HFFc6 (cell line): ENCODE data around the gene CCDC107. TPM values are rescaled to one million over a fixed set of nuclear protein-coding genes. Genes with fewer than 3 reads are reported as not detected.
A peak's percentile ranks its signal among the peaks of the same experiment; 100 is the strongest.
"Not testable (repeated sequence)": the region's sequence is repeated elsewhere in the genome, so short reads cannot be mapped to it uniquely, and the experiment has no call there.

ENCODE experiments used
- DNase-seq: peaks from one replicate; pipeline ENCODE4 v3.0.0-alpha.2; 2018
- H3K27ac Mint-ChIP-seq: 2 replicates; pipeline ENCODE4 v1.8.0; 2020; ENCODE audit warnings: mild to moderate bottlenecking, mixed read lengths
- H3K27me3 Mint-ChIP-seq: 2 replicates; pipeline ENCODE4 v1.8.0; 2021; ENCODE audit warnings: mild to moderate bottlenecking, moderate library complexity, mixed read lengths; ENCODE audit not compliant: insufficient read depth
- H3K36me3 Mint-ChIP-seq: 2 replicates; pipeline ENCODE4 v1.8.0; 2021; ENCODE audit warnings: low read depth, mixed read lengths
- H3K4me1 Mint-ChIP-seq: 2 replicates; pipeline ENCODE4 v1.8.0; 2020; ENCODE audit warnings: low read depth, mixed read lengths
- H3K4me3 Mint-ChIP-seq: 2 replicates; pipeline ENCODE4 v1.8.0; 2020; ENCODE audit warnings: mild to moderate bottlenecking, moderate library complexity, mixed read lengths
- H3K9me3 Mint-ChIP-seq: 2 replicates; pipeline ENCODE4 v1.8.0; 2020; ENCODE audit warnings: mild to moderate bottlenecking, mixed read lengths
- CTCF ChIP-seq: fragments of 200-600 bp; sonication (generic); IDR thresholded peaks from 2 replicates; pipeline ENCODE4 v1.5.0; 2021; ENCODE audit warnings: antibody characterized with exemption, mild to moderate bottlenecking
- long read RNA-seq: library from polyadenylated mRNA; unstranded; transcript quantifications from one replicate; pipeline ENCODE4 v2.0.0, GENCODE V29; 2019
- total RNA-seq, 6 experiments: library from RNA; stranded (reverse); fragmentation: NEBNext Ultra II Directional; extraction: Animal tissue kit (Norgen Biotek cat#: 25700); gene quantifications; 2 replicates in 1 of 6; 3 replicates in 5 of 6; pipeline ENCODE4 v1.2.3, GENCODE V29; 2021

Gene CCDC107
- 10 to 100 TPM; 22.5 to 29.8 (median 24.6) TPM for total RNA-seq
- long read RNA-seq, transcript CCDC107-206 (5 exons, 1,242 nt) = major isoform, 18 of 44 reads
- long read RNA-seq, transcript CCDC107-204 (6 exons, 1,173 nt) = major isoform, 18 of 44 reads
- long read RNA-seq, partial matches to known transcripts = 1 of 44 reads
- long read RNA-seq, other reads (novel, unspliced or antisense) = 3 of 44 reads

GRCh38 chr9:35658137-35658967 is at the start of gene CCDC107:
Gene CCDC107 (plus strand): TSS chr9:35658292. CDS start chr9:35658380, 88 bp downstream.
- H3K4me1 Mint-ChIP-seq = peaks cover 61% of the 10 kb centered on the region
- H3K27me3 Mint-ChIP-seq = peaks cover 6% of the 10 kb centered on the region

GRCh38 chr9:35609001-35609819 is 48.9 kb upstream of the CCDC107 start:
- Mint-ChIP-seq H3K9me3 (no peaks in the 10 kb centered on the region), H3K4me3 (no peak overlapping the region), H3K27ac (no peak overlapping the region), H3K4me1 (peaks cover 13% of the 10 kb centered on the region), H3K27me3 (peaks cover 5% of the 10 kb centered on the region), H3K36me3 (peaks cover 4% of the 10 kb centered on the region; the same call in 1 of the 2 replicates)
- no peak for DNase-seq
- TF ChIP-seq CTCF = no peak

More at GRCh38 chr9:35658137-35658967, at the start of gene CCDC107:
- peak; percentile 88 for TF ChIP-seq CTCF
- peak within 1 kb of the TSS; percentile 90 for H3K4me3 Mint-ChIP-seq
- peak; percentile 69 for DNase-seq
- H3K9me3 Mint-ChIP-seq = peaks cover 4% of the 10 kb centered on the region
- peak within 1 kb of the TSS; percentile 99 for H3K27ac Mint-ChIP-seq
- H3K36me3 Mint-ChIP-seq = peaks cover 17% of the 10 kb centered on the region; the same call in 1 of the 2 replicates

- Mint-ChIP-seq H3K4me1 (peaks cover 7% of the 10 kb centered on the region), H3K27me3 (peaks cover 11% of the 10 kb centered on the region), H3K4me3 (no peak overlapping the region), H3K9me3 (no peaks in the 10 kb centered on the region), H3K36me3 (peaks cover 4% of the 10 kb centered on the region; the same call in 1 of the 2 replicates), H3K27ac (no peak overlapping the region)
- TF ChIP-seq CTCF = no peak
- no peak for DNase-seq
These were observed 48.3 kb upstream of the CCDC107 start for GRCh38 chr9:35609820-35610163.

GRCh38 chr9:35611230-35611797 is 46.8 kb upstream of the CCDC107 start:
- peaks cover 4% of the 10 kb centered on the region for H3K36me3 Mint-ChIP-seq
- H3K27ac Mint-ChIP-seq = no peak overlapping the region
- peaks cover 21% of the 10 kb centered on the region for H3K27me3 Mint-ChIP-seq
- H3K9me3 Mint-ChIP-seq = no peaks in the 10 kb centered on the region
- no peak for DNase-seq
- H3K4me3 Mint-ChIP-seq = no peak overlapping the region
- peak; percentile 76 for TF ChIP-seq CTCF
- peaks cover 7% of the 10 kb centered on the region for H3K4me1 Mint-ChIP-seq

- not testable (repeated sequence) for H3K36me3 Mint-ChIP-seq, H3K27ac Mint-ChIP-seq, H3K4me1 Mint-ChIP-seq, DNase-seq, H3K9me3 Mint-ChIP-seq, H3K4me3 Mint-ChIP-seq
- H3K27me3 Mint-ChIP-seq = peaks cover 27% of the 10 kb centered on the region
These were observed 46.0 kb upstream of the CCDC107 start for GRCh38 chr9:35612066-35612465.
